OCI-LY3 (cell line): ENCODE data around the gene TAF4.

Experiments used
- H2AFZ ChIP-seq: fragments of 200-600, 300-600 bp; shearing (Covaris generic); 2 replicates; pipeline ENCODE4 v1.6.0; 2014; ENCODE audit warnings: antibody characterized with exemption, low read depth, low read length
- H3K27ac ChIP-seq: fragments of 200-600, 300-600 bp; sonication (generic); 2 replicates; pipeline ENCODE4 v1.5.1; 2014; ENCODE audit warnings: mild to moderate bottlenecking, low read length, moderate library complexity, mixed read lengths
- H3K27me3 ChIP-seq: fragments of 200-600, 300-600 bp; sonication (generic); 2 replicates; pipeline ENCODE4 v1.6.1; 2014; ENCODE audit warnings: low read depth, low read length, mixed read lengths
- H3K36me3 ChIP-seq: fragments of 200-600, 300-600 bp; sonication (generic); replicated peaks from 2 replicates; pipeline ENCODE3; 2014; ENCODE audit warnings: low read depth, low read length, mixed read lengths
- H3K4me1 ChIP-seq: fragments of 300-600, 200-600 bp; sonication (generic); 2 replicates; pipeline ENCODE4 v1.6.1; 2014; ENCODE audit warnings: low read length, mixed read lengths
- H3K4me2 ChIP-seq: fragments of 200-600, 300-600 bp; sonication (generic); 2 replicates; pipeline ENCODE4 v1.6.1; 2014; ENCODE audit warnings: low read length, mixed read lengths
- H3K4me3 ChIP-seq: fragments of 300-600, 200-600 bp; sonication (generic); 2 replicates; pipeline ENCODE4 v1.5.1; 2014; ENCODE audit warnings: antibody characterized with exemption, mild to moderate bottlenecking, low read length, moderate library complexity
- H3K79me2 ChIP-seq: fragments of 300-600, 200-600 bp; shearing (Covaris generic); 2 replicates; pipeline ENCODE4 v1.6.1; 2014; ENCODE audit warnings: mild to moderate bottlenecking, low read length, mixed read lengths
- H3K9ac ChIP-seq: fragments of 300-600, 200-600 bp; shearing (Covaris generic); 2 replicates; pipeline ENCODE4 v1.6.0; 2014; ENCODE audit warnings: mild to moderate bottlenecking, low read length, moderate library complexity
- H3K9me3 ChIP-seq: fragments of 200-600, 300-600 bp; shearing (Covaris generic); 2 replicates; pipeline ENCODE4 v1.6.1; 2014; ENCODE audit warnings: low read length, mixed read lengths; ENCODE audit not compliant: insufficient read depth
- H4K20me1 ChIP-seq: fragments of 200-600, 300-600 bp; sonication (generic); 2 replicates; pipeline ENCODE4 v1.6.1; 2016; ENCODE audit warnings: low read length, mixed read lengths; ENCODE audit not compliant: insufficient read depth
- CTCF ChIP-seq: fragments of 200-600, 300-600 bp; sonication (generic); IDR thresholded peaks from 2 replicates; pipeline ENCODE4 v1.5.1; 2014; ENCODE audit warnings: antibody characterized with exemption, low read length, low read depth
- EZH2phosphoT487 ChIP-seq: fragments of 200-600 bp; shearing (Covaris generic); IDR thresholded peaks from 2 replicates; pipeline ENCODE4 v1.6.1; 2018; ENCODE audit warnings: antibody characterized with exemption, mixed run types, low read depth

TAF4 gene

GRCh38 chr20:62039738-62040137, 25.9 kb downstream of the TAF4 start:
- H4K20me1 ChIP-seq: peaks cover 57% of the 10 kb centered on the region
- no peak overlapping the region for H3K27ac ChIP-seq
- peak overlapping the region; percentile 16; the same call in 1 of the 2 replicates for H3K4me2 ChIP-seq
- H3K4me3 ChIP-seq: no peak overlapping the region
- no peaks in the 10 kb centered on the region for H3K27me3 ChIP-seq
- H3K79me2 ChIP-seq: peaks cover 98% of the 10 kb centered on the region
- peaks cover 9% of the 10 kb centered on the region for H3K4me1 ChIP-seq
- peaks cover 4% of the 10 kb centered on the region for H3K36me3 ChIP-seq
- H3K9ac ChIP-seq: no peak overlapping the region
- H3K9me3 ChIP-seq: no peaks in the 10 kb centered on the region
- TF ChIP-seq EZH2phosphoT487 (no peak), CTCF (no peak)
- H2AFZ ChIP-seq: no peak overlapping the region

- Histone ChIP-seq H3K4me2 (no peak overlapping the region), H3K4me1 (peaks cover 28% of the 10 kb centered on the region), H3K4me3 (no peak overlapping the region), H3K9me3 (no peaks in the 10 kb centered on the region), H3K27ac (no peak overlapping the region), H3K27me3 (no peaks in the 10 kb centered on the region), H3K79me2 (peaks cover 97% of the 10 kb centered on the region), H3K9ac (no peak overlapping the region), H4K20me1 (peaks cover 56% of the 10 kb centered on the region), H3K36me3 (peaks cover 6% of the 10 kb centered on the region), H2AFZ (no peak overlapping the region)
- TF ChIP-seq CTCF (no peak), EZH2phosphoT487 (no peak)
Observed at GRCh38 chr20:62032609-62033368, 32.9 kb downstream of the TAF4 start.

- no peaks in the 10 kb centered on the region for H3K9me3 ChIP-seq
- H3K4me1 ChIP-seq: peaks cover 28% of the 10 kb centered on the region
- H3K9ac ChIP-seq: no peak overlapping the region
- peak overlapping the region; percentile 37; the same call in 1 of the 2 replicates for H3K4me3 ChIP-seq
- H4K20me1 ChIP-seq: peaks cover 52% of the 10 kb centered on the region
- peak overlapping the region; percentile 74 for H3K27ac ChIP-seq
- peaks cover 3% of the 10 kb centered on the region for H3K36me3 ChIP-seq
- no peak overlapping the region for H2AFZ ChIP-seq
- TF ChIP-seq EZH2phosphoT487: no peak
- TF ChIP-seq CTCF: no peak
- H3K4me2 ChIP-seq: peak overlapping the region; percentile 58
- peaks cover 97% of the 10 kb centered on the region for H3K79me2 ChIP-seq
- H3K27me3 ChIP-seq: no peaks in the 10 kb centered on the region
Observed at GRCh38 chr20:62031462-62032092, 34.1 kb downstream of the TAF4 start.

- Histone ChIP-seq H3K9me3 (no peaks in the 10 kb centered on the region), H2AFZ (no peak overlapping the region), H3K79me2 (peaks cover 97% of the 10 kb centered on the region), H3K27me3 (no peaks in the 10 kb centered on the region), H3K4me1 (peaks cover 28% of the 10 kb centered on the region), H4K20me1 (peaks cover 57% of the 10 kb centered on the region), H3K36me3 (peaks cover 3% of the 10 kb centered on the region), H3K4me3 (peak overlapping the region; percentile 37), H3K27ac (peak overlapping the region; percentile 74), H3K4me2 (peak overlapping the region; percentile 58), H3K9ac (peak overlapping the region; percentile 3; the same call in 1 of the 2 replicates)
- TF ChIP-seq EZH2phosphoT487: no peak
- TF ChIP-seq CTCF: no peak
Observed at GRCh38 chr20:62030834-62031434, 34.7 kb downstream of the TAF4 start.
